Stimulated activated CD4-positive, alpha-beta T cell treated with anti-CD3 and anti-CD28 coated beads, Interleukin-1b, Interleukin-23, amount 100 ng/mL, for 1 hour (primary cell): Measurements from ENCODE around the gene RNF214.
"Not testable (repeated sequence)": the region's sequence is repeated elsewhere in the genome, so short reads cannot be mapped to it uniquely, and the experiment has no call there.

Experiments
- DNase-seq, 2 donors: peaks; one replicate each; pipeline ENCODE4 v3.0.0-alpha.2; 2020; ENCODE audit warnings: low read depth in 2 of 2

The RNF214 gene

DNA sequence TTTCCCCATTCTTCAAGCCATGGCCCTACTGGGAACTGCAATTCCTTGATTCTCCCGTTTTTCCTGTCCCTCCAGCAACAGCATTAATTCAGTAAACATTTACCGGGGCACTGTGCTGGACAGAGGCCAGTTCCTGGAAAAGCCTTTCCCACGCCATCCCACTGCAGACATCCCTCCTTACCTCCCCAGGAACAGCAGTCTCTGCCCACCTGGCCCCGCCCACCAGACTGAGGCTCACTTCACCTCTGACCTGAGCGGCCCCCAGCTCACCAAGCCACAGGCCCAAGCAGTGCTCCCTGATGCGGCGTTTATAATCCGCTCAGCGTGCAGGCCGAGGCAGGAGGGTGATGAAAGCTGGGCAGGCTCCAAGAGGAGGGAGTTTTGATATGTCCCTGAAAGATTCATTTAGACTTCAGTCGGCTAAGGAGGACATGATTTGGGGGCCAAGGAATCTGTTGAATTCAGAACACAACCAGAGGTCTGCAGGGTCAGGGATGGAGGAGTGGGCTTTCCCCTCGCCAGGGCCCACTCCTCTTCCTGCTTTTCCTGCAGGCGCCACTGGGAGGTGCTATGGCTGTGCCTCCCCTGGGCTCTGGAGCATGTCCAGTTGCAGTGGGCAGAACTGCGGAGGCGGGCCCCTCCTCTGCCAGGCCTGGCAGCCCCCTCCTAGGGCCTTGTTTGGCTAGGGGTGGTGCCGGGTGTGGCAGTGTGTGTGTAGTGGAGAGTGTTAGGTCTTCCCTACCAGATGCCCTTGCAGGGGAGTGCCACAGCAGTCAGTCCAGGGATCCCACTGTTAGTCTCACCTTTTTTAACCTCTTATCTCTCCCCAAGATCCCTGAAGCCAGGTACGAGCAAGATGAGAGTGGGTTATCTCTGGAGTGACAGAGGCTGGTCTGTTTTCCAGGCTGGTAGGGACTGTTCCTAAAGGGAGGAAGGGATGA is 34.7 kb upstream of the RNF214 start:
- no peak for DNase-seq

DNA sequence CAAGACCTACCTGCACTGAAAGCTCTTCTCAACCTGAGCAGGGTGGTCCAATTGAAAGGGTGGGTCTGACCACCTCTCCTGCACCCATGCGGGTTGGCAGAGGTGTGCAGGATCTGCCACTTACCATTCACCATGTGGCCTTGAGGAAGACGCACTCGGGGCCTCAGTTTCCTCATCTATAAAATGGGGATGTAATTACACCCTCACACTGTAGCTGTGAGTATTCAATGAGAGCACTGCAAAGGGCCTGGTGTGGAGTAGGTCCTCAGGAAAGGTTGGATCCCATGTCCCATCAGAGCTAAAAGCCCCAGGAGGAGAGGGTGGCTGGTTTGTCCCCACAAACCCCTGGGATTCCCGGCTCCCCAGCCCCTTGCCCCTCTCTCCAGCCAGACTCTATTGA is 33.9 kb upstream of the RNF214 start:
- DNase-seq: no peak

DNA sequence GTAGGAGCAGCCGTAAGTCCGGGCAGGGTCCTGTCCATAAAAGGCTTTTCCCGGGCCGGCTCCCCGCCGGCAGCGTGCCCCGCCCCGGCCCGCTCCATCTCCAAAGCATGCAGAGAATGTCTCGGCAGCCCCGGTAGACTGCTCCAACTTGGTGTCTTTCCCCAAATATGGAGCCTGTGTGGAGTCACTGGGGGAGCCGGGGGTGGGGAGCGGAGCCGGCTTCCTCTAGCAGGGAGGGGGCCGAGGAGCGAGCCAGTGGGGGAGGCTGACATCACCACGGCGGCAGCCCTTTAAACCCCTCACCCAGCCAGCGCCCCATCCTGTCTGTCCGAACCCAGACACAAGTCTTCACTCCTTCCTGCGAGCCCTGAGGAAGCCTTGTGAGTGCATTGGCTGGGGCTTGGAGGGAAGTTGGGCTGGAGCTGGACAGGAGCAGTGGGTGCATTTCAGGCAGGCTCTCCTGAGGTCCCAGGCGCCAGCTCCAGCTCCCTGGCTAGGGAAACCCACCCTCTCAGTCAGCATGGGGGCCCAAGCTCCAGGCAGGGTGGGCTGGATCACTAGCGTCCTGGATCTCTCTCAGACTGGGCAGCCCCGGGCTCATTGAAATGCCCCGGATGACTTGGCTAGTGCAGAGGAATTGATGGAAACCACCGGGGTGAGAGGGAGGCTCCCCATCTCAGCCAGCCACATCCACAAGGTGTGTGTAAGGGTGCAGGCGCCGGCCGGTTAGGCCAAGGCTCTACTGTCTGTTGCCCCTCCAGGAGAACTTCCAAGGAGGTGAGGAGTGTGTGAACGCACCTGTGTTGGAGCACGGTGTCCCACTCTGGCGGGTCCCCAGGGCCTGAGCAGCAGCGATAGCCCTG is 33.2 kb upstream of the RNF214 start, which contains the start of gene TAGLN:
TAGLN (plus strand) TSS at position 318 of the 863 bp plus-strand sequence. CDS start 3,644 bp downstream, outside the sequence.
- no peak for DNase-seq

DNA sequence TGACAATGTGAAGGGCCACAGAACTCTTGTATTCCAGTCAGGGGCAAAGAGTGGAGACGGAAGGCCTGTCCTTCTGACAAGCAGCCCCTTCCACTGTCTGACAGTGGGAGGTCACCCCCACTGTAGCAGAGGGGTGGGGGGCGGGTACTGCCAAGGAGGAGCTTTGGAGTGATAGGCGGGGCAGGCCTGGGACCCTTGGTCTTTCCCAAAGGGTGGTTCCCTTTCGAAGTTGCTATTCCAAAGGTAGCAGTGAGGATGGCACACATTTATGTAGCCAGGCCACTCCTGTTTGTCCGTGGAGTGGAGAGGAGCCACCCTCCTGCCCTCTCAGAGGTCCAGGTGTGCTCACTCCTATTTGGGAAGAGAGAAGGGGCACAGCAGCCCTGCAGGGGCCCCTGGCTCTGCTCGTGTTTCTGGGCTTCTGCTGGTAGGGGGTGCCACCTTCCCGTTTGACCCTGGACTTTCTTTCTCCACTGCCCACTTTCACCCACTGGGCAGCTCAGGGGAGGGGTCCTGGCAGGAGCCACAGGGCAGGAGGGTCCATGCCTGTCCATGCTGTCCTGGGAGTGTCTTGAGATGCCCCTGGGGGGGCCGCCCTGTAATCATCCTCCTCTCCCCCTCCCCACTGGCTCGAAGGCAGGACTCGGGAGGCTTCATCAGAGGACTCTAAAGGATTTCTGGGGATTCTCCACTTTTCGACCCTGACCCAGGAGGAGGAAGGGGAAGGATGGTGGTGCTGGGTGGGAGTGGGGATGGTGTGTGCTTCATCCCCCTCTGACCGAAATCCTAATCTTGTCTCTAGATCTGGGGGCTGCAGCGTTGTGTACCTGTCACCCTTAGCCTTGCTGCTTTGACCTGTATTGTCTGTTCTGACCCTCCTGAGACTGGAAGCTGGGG is 32.3 kb upstream of the RNF214 start:
- no peak for DNase-seq

DNA sequence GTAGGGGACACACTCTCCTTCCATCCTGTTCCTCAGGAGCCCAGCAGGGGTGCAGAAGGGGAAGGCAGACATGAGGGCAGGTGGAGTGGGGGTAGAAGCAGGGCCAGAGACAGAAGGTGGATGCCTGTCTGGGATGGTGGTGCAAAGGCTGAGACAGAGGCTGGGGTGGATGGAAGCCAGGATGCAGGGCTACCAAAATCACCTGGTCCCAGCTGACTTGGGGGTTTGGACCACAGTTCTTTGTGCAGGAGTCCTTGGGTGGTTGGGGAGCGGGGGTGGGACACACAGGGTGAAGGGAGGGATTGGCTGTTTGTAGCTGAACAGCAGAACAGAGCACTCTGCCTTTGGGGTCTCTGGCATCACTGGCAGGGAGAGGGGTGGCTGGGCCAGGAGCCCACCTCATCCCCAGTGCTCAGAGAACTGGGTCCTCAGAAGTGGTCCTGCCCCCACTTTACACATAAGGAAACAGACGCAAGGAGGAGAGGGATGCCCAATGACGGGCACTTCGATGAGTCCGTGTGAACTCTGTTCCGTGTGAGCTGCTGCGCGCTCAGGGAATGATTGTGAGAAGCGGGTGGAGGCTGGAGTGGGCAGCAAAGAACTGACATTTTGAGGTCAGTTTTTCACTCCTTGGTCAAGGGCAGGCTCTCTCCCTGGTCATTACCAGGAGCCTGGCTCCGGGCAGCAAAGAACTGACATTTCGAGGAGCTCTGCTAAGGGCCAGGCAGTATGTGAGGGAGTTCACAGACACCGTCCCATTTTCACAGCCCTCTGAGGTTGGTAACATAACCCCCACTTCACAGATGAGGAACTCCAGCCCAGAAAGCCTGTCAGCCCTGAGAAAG is 31.4 kb upstream of the RNF214 start:
- DNase-seq: no peak

DNA sequence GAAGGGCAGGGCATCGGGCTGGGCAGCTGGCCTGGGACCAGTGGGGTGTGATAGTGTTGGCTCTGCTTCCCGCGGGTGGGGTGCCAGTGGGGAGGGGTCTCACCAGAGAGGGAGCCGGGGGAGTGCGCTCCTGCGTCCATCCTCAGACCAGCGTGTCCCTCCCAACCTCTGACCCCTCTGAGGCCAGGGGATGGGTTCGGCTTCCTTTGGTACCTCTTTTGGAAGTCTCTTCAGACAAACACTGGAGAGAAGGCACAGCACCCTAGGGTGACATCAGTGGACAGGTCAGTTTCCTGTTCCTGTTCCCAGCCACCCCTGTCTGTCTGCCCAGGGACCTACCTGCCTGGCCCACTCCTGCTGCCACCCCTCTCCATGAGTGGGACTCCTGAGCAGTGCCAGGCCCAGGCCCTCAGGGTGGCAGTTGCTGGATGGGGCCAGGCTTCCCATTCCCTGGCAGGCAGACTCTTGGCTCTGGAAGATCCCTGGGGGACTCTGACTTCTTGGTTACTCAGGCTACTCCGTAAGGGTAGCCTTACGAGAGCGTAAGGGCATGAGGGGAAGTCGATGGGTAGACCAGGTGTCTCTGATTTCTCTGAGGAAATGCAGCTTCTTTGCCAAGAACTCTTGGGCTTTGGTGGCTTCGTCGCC is 30.7 kb upstream of the RNF214 start:
- DNase-seq: no peak

DNA sequence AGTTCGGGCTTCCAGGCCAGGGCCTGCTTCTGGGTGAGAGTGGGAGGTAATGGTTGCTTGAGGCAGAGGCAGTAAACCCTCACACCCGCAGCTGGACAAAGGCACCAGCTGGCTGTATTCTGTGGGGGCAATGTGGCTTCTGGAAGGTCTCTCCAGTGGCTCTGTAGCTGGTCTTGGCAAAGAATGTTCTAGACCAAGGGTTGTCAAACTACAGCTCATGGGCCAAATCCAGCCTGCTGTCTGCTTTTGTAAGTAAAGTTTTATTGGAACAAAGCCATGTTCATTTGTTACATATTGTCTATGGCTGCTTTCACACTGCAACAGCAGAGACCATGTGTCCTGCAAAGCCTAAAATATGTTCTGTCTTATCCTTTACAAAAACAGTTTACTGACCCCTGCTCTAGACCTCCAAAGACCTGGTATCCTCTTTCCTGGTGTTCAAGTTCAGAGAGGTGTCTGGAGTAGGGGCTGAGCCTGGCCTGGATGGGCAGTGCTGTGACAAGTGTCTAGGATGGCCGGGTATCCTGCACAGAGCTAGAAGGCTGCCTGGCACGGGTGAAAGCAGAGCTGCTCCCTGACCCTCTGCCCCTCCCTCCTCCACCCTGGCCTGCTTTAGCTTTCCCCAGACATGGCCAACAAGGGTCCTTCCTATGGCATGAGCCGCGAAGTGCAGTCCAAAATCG is 29.9 kb upstream of the RNF214 start:
- DNase-seq: no peak

DNA sequence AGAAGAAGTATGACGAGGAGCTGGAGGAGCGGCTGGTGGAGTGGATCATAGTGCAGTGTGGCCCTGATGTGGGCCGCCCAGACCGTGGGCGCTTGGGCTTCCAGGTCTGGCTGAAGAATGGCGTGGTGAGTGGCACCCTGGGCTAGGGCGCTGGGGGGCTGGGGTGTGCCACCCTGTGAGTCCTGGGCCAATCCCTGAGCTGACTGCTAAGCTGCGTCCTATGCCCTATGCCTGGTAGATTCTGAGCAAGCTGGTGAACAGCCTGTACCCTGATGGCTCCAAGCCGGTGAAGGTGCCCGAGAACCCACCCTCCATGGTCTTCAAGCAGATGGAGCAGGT is 29.4 kb upstream of the RNF214 start:
- DNase-seq: no peak

DNA sequence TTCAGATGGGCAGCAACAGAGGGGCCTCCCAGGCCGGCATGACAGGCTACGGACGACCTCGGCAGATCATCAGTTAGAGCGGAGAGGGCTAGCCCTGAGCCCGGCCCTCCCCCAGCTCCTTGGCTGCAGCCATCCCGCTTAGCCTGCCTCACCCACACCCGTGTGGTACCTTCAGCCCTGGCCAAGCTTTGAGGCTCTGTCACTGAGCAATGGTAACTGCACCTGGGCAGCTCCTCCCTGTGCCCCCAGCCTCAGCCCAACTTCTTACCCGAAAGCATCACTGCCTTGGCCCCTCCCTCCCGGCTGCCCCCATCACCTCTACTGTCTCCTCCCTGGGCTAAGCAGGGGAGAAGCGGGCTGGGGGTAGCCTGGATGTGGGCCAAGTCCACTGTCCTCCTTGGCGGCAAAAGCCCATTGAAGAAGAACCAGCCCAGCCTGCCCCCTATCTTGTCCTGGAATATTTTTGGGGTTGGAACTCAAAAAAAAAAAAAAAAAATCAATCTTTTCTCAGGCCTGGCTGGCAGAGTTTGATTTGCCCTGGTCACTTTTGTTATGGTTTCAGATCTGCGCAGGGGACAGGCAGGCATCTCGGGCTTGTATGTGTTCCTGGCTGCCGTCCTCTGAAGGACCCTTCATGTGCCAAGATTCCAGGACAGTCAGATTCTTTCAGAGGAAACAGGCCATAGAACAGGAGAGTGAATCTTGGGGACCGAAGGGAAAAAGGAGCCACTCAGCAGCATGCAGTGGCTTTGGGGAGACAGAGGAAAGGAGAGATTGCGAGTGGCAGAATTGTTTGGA is 28.0 kb upstream of the RNF214 start:
- no peak for DNase-seq

DNA sequence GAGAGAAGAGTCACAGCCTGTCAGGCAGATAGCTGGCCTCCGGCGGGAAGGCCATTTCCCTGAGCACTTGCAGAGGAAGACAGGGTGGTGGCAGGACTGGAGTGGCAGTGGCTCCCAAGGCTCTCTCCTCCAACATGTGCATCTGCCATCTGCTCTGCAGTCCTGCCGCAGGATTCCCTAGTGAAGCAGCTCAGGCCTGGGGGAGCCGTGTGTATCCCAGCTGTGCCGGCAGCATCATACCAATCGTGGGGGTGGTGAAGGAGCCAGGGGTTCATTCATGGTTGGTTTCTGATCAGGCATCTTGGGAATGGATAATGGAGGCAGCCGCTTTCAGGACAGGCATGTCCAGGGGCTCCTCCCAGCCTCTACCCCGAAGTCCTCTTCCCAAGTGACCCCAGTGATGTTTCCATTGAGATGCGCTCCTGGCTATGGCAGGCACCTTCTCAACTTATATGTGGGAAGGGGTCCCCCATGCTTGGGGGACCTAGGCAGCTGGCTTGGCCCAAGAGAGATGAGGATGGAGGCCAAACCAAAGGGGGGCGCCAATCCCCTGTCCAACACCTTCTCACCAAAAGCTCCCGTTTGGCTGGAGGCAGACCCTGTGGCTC is 27.2 kb upstream of the RNF214 start:
- no peak for DNase-seq

DNA sequence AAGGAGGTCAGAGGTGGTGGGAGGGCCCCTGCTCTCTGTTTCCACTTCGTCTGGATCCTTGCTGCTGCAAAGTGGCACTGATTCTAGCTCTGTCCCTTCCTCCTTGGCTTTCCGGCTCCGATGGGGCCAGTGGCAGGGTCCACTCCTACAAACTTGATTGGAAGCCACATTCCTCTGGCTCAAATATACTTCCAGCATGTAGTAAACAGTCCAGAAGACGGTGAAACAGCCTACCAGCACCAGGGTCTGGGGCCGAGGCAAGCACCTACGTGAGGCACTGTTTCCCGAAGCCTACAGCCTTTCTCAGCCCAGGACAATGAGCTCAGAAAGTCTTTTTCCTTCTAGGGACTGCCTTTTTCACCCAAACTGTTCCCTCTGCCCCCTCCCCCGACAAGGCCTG is 26.4 kb upstream of the RNF214 start:
- not testable (repeated sequence) for DNase-seq

DNA sequence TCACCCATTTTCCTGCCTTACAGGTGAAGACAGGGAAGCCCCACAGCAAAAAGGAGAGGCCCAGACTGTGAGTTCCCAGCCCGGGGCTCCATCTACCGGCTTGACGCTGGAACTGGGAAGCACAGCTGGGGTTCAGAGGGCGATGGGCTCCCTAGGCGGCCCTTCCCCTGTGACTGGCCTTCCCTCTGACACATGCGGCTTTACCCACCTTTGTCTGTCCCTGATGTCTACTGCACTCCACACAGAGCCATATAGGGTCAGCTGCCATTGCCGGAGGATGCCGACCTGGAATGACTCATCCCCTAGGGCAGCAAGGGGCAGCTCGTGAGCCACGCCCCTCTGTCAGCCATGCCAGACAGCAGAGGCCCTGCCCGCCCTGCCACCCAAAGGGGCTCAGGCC is 25.6 kb upstream of the RNF214 start:
- DNase-seq: not testable (repeated sequence)

DNA sequence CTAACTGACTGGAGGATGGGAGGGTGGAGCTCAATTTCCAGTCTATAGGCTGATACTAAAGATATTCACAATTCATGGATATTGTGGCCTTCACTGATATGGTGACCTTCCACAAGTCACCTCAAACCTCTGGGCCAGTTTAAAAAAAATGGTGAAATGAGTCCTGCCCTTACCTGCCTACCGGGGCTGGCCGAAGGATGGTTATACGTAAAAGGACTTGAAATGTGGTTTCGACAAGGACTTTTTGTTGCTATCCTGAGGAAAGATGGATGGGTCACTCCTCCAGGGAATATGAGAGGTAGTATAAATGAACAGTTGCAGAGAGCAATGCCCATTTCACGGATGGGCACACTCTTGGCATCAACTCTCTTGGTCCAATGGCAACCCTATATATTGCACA is 25.0 kb upstream of the RNF214 start:
- not testable (repeated sequence) for DNase-seq

DNA sequence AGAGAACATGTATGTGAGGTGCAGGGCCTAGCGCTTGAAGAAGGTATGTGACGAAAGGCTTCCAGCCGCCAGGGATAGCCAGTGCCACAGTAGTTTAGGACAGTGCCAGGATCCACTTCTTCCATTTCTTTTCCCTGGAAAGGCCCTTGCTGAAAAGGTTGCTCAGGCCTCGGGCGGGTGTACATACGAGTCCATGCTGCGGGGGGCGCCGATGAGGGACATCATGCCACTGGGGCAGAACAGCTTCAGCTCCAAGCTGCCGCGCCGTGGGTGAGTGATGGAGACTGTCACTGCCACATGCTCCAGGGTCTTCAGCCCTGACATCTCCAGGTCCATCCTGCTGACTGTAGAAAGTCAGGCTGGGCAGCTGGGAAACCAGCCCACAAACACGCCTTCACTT is 23.8 kb upstream of the RNF214 start:
- DNase-seq: not testable (repeated sequence)

DNA sequence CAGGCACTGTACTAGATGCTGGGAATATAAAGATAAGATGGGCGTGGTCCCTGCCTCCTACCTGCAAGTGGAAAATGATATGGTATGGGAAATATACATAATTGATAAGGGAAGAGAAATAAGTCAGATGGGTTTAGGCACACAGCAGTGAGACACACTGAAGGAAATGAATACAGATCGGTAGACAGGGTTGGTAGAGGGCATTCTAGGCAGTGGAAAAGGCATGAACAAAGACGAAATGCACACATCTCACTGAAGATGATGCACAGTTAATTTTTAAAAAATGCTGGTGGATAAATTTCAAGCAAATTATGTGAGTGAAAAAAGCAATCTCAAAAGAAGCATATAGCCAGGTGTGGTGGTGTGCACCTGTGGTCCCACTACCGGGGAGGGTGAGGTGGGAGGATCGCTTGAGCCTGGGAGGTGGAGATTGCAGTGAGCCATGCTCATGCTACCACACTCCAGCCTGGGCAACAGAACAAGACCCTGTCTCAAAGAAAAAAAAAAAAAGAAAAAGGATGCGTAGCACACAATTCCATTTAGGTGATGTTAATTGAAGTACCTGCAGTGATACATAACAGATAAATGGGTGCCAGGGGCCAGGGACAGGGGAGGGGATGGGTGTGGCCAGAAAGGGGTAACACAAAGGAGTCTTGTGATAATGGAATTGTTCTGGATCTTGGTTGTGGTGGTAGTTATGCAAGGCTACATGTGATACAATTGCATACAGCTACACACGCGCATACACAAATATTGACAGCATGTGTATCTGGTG is 22.9 kb upstream of the RNF214 start:
- DNase-seq: not testable (repeated sequence)

DNA sequence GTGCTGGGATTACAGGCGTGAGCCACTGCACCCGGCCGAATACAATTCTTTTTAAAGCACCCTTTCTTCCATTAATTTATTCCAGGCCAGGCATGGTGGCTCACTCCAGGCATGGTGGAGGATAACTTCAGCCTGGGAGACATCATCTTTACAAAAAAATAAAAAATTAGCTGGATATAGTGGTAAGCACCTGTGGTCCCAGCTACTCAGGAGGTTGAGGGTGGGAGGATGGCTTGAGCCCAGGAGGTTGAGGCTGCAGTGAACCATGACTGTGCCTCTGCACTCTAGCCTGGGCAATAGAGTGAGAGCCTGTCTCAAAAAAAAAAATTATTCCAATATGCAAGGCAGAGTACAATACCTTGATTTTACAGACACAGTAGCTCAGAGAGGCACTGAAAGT is 21.9 kb upstream of the RNF214 start:
- DNase-seq: no peak

DNA sequence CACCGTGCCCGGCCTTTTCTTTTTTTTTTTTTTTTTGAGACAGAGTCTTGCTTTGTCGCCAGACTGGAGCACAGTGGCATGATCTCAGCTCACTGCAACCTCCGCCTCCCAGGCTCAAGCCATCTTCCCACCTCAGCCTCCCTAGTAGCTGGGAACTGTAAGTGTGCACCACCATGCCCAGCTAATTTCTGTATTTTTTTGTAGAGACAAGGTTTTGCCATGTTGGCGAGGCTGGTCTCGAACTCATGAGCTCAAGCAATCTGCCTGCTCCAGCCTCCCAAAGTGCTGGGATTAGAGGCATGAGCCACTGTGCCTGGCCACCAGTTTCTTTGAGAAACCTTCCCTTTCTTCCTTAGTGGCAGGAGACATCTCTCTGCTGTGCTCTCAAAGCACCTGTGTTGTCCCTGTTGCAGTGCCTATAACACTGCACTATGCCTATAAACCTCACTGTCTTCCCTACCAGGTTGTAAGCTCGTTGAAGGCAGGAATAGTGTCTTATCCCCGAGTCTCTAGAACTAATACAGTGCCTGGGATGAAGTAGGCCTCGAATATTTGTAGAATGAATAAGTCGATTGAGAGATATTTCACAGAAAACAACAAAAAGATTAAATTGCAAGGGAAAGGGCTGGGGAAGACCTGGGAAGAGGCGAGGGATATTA is 19.6 kb upstream of the RNF214 start:
- DNase-seq: no peak
